ENCODE results near the gene GABRD.

GABRD gene

DNA sequence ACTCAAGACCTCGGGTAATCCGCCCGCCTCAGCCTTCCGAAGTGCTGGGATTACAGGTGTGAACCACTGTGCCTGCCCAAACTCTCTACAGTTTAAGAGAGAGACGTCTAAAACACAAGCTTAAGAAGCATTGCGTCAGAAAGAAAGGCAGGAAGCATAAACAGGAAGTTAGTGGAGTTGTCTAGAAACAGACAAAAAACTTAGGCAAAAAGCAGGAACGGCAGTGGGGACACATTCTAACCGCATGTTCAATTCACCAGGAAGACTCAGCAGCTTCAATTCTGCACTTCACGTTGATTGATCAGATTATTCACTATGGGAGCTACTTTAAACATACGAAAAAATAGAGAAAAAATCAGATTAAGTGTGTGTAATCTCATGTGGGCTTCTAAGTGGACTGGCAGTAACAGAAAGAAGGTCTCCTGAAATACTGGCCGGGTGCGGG, 22.9 kb upstream of the GABRD start:
- no peak for DNase-seq (ENCODE audit: low read depth, low spot score)
- no peaks in the 10 kb centered on the region for H3K9me3 ChIP-seq (ENCODE audit: insufficient read depth, low read length)
- no peaks in the 10 kb centered on the region for H3K27me3 ChIP-seq (ENCODE audit: insufficient read depth, insufficient read length)

DNA sequence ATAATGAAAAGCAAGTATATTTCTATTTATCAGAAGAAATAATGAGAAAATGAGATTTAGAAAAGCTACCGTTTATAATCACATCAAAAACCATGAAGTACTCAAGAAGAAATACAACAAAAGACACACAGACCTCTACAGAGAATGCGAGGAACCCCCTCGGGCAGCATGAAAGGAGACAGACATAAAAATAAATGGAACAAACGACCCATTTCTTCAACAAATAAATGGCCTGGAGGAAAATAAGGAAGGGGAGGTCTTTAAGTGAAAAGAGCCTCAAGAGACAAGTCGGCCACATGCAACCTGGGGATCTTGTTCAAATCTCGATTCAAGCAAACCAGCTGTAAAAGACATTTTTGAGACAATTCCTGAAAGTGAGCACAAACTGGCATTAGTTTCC, 21.6 kb upstream of the GABRD start:
- Histone ChIP-seq H3K27me3 (ENCODE audit: insufficient read depth, insufficient read length) (no peaks in the 10 kb centered on the region), H3K36me3 (ENCODE audit: insufficient read depth, insufficient read length, low read length) (no peaks in the 10 kb centered on the region), H3K9ac (ENCODE audit: insufficient read length, low read depth) (no peak overlapping the region), H3K9me3 (ENCODE audit: insufficient read depth, low read length) (no peaks in the 10 kb centered on the region), H3K4me3 (ENCODE audit: insufficient read length, low read depth) (no peak overlapping the region), H3K4me1 (ENCODE audit: insufficient read depth, insufficient read length) (peaks cover 5% of the 10 kb centered on the region)
- no peak for DNase-seq (ENCODE audit: low read depth, low spot score)
- no peak for TF ChIP-seq YY1 (IDR thresholded peaks at IDR 0.05; ENCODE audit: insufficient read depth, insufficient read length)
- no peak for TF ChIP-seq ZNF274 (IDR thresholded peaks at IDR 0.05; ENCODE audit: low read depth, low read length)
- TF ChIP-seq SUZ12 (IDR thresholded peaks at IDR 0.05; ENCODE audit: extremely low read depth, insufficient read depth, insufficient read length), result no peak

More for the DNA sequence above, 22.9 kb upstream of the GABRD start:
- Histone ChIP-seq H3K4me1 (ENCODE audit: insufficient read depth, insufficient read length) (peaks cover 5% of the 10 kb centered on the region), H3K4me3 (ENCODE audit: insufficient read length, low read depth) (no peak overlapping the region), H3K9ac (ENCODE audit: insufficient read length, low read depth) (no peak overlapping the region), H3K36me3 (ENCODE audit: insufficient read depth, insufficient read length, low read length) (no peaks in the 10 kb centered on the region)
- TF ChIP-seq YY1 (IDR thresholded peaks at IDR 0.05; ENCODE audit: insufficient read depth, insufficient read length), result no peak
- no peak for TF ChIP-seq ZNF274 (IDR thresholded peaks at IDR 0.05; ENCODE audit: low read depth, low read length)
- TF ChIP-seq SUZ12 (IDR thresholded peaks at IDR 0.05; ENCODE audit: extremely low read depth, insufficient read depth, insufficient read length), result no peak

DNA sequence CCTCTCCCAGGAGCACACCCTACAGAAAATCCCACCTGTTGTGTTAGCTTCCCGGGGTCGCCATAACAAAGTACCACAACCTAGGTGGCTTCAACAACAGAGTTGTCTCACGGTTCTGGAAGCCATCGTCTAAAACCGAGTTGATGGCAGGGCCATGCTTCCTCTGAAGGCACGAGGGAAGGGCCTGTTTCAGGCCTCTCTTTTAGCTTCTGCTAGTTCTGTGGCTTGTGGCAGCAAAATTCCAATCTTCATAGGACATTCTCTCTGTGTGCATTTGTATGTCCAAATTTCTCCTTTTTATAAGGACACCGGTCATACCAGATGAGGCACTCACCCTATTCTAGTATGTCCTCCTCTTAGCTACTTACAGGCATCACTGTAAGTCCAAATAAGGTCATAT, 18.7 kb upstream of the GABRD start:
- no peaks in the 10 kb centered on the region for H3K9me3 ChIP-seq (ENCODE audit: insufficient read depth, low read length)
- no peaks in the 10 kb centered on the region for H3K36me3 ChIP-seq (ENCODE audit: insufficient read depth, insufficient read length, low read length)
- H3K4me1 ChIP-seq (ENCODE audit: insufficient read depth, insufficient read length), result no peaks in the 10 kb centered on the region
- no peak overlapping the region for H3K4me3 ChIP-seq (ENCODE audit: insufficient read length, low read depth)
- DNase-seq (ENCODE audit: low read depth, low spot score), result no peak
- TF ChIP-seq SUZ12 (IDR thresholded peaks at IDR 0.05; ENCODE audit: extremely low read depth, insufficient read depth, insufficient read length) (no peak), ZNF274 (IDR thresholded peaks at IDR 0.05; ENCODE audit: low read depth, low read length) (no peak), YY1 (IDR thresholded peaks at IDR 0.05; ENCODE audit: insufficient read depth, insufficient read length) (no peak)
- H3K9ac ChIP-seq (ENCODE audit: insufficient read length, low read depth), result no peak overlapping the region
- H3K27me3 ChIP-seq (ENCODE audit: insufficient read depth, insufficient read length), result peaks cover 8% of the 10 kb centered on the region

DNA sequence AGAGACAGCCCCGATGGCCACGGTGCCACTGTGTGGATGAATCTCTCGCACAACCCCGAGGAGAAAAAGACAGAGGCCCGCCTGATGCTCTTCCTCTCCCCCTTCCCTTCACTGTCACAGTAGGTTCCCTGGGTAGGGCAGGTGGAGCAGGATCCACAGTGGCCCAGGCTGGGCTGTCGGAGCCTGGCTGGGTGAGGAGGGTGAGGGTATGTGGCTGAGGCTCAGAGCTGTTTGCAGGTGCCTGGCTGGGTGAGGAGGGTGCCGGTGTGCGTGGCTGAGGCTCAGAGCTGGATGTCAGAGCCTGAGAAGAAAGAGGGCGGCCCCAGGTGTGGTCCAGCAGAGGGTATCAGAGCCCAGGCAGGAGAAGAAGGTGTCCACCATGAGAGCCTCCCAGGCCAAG, 18.3 kb upstream of the GABRD start:
- peaks cover 8% of the 10 kb centered on the region for H3K27me3 ChIP-seq (ENCODE audit: insufficient read depth, insufficient read length)

DNA sequence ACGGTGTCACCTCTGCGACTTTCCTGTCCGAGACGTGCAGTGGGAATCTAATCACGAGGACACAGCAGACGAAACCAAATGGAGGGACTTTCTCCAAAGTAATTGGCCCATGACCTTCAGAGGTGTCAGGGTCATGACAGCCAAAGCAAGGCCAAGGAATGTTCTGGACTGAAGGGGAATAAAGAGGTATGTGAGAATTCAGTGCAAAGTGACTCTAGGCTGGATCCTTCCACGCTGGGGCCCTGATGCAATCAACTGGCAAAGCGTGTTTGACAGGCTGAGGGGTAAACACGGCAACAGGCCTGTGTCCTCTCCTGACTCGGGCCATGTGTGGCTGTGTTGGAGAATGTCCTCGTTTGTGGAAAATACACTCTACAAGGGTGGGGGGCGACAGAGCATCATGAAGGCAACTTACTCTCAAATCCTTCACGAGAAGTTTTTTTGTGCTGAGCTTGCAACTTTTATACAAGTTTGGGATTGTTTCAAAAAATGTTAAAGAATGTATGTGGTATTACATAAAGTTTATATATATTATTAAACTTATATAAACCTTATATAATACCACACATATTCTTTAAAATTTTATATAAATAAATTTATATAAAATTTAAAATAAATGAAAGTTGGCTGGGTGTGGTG, 17.3 kb upstream of the GABRD start:
- H3K4me3 ChIP-seq (ENCODE audit: insufficient read length, low read depth), result no peak overlapping the region
- H3K36me3 ChIP-seq (ENCODE audit: insufficient read depth, insufficient read length, low read length), result no peaks in the 10 kb centered on the region
- H3K9ac ChIP-seq (ENCODE audit: insufficient read length, low read depth), result no peak overlapping the region
- DNase-seq (ENCODE audit: low read depth, low spot score), result no peak
- no peaks in the 10 kb centered on the region for H3K9me3 ChIP-seq (ENCODE audit: insufficient read depth, low read length)
- no peak for TF ChIP-seq ZNF274 (IDR thresholded peaks at IDR 0.05; ENCODE audit: low read depth, low read length)
- no peak for TF ChIP-seq SUZ12 (IDR thresholded peaks at IDR 0.05; ENCODE audit: extremely low read depth, insufficient read depth, insufficient read length)
- TF ChIP-seq YY1 (IDR thresholded peaks at IDR 0.05; ENCODE audit: insufficient read depth, insufficient read length), result no peak
- H3K4me1 ChIP-seq (ENCODE audit: insufficient read depth, insufficient read length), result no peaks in the 10 kb centered on the region
- H3K27me3 ChIP-seq (ENCODE audit: insufficient read depth, insufficient read length), result peaks cover 8% of the 10 kb centered on the region

More for the DNA sequence above, 18.3 kb upstream of the GABRD start:
- TF ChIP-seq SUZ12 (IDR thresholded peaks at IDR 0.05; ENCODE audit: extremely low read depth, insufficient read depth, insufficient read length), result no peak
- no peak for TF ChIP-seq YY1 (IDR thresholded peaks at IDR 0.05; ENCODE audit: insufficient read depth, insufficient read length)
- TF ChIP-seq ZNF274 (IDR thresholded peaks at IDR 0.05; ENCODE audit: low read depth, low read length), result no peak
- Histone ChIP-seq H3K9me3 (ENCODE audit: insufficient read depth, low read length) (no peaks in the 10 kb centered on the region), H3K36me3 (ENCODE audit: insufficient read depth, insufficient read length, low read length) (no peaks in the 10 kb centered on the region), H3K4me3 (ENCODE audit: insufficient read length, low read depth) (no peak overlapping the region), H3K4me1 (ENCODE audit: insufficient read depth, insufficient read length) (no peaks in the 10 kb centered on the region), H3K9ac (ENCODE audit: insufficient read length, low read depth) (no peak overlapping the region)
- DNase-seq (ENCODE audit: low read depth, low spot score), result no peak

DNA sequence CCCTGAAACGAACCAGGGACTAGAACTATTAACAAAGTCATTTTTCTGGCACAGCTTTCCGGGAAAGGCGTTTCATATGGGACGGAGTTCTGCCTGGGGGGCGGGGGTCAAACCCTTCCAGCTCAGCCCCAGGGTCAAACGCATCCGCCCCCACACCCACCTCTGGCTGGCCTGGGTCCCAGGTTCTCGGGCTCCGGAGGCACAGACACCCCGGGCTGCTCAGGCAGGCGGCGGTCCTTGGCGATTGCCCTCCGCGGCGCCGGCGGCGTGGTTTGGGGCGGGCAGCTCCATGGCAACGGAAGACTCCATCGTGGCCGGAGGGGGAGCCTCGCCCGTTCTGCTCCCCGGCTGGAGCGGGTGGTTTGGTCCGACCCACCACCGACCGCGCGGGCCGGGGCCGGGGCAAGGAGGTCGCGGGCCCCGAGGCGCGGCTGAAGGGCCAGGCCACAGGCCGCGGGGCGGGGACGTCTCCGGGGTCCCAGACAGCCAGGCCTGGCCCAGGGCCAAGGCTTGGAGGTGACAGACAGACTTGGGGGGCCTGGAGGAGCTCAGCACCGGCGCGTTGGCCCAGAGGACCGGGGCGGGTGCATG, 15.5 kb upstream of the GABRD start, which contains the start of gene CFAP74:
CFAP74 (minus strand) TSS at position 246 of the 591 bp plus-strand sequence. CDS start 12,830 bp downstream, outside the sequence.
- Histone ChIP-seq H3K27me3 (ENCODE audit: insufficient read depth, insufficient read length) (peaks cover 8% of the 10 kb centered on the region), H3K9ac (ENCODE audit: insufficient read length, low read depth) (peak within 1 kb of the TSS; percentile 42), H3K9me3 (ENCODE audit: insufficient read depth, low read length) (no peaks in the 10 kb centered on the region), H3K4me1 (ENCODE audit: insufficient read depth, insufficient read length) (no peaks in the 10 kb centered on the region), H3K4me3 (ENCODE audit: insufficient read length, low read depth) (peak within 1 kb of the TSS; percentile 24), H3K36me3 (ENCODE audit: insufficient read depth, insufficient read length, low read length) (no peaks in the 10 kb centered on the region)
- no peak for TF ChIP-seq SUZ12 (IDR thresholded peaks at IDR 0.05; ENCODE audit: extremely low read depth, insufficient read depth, insufficient read length)
- DNase-seq (ENCODE audit: low read depth, low spot score), result peak; percentile 72

DNA sequence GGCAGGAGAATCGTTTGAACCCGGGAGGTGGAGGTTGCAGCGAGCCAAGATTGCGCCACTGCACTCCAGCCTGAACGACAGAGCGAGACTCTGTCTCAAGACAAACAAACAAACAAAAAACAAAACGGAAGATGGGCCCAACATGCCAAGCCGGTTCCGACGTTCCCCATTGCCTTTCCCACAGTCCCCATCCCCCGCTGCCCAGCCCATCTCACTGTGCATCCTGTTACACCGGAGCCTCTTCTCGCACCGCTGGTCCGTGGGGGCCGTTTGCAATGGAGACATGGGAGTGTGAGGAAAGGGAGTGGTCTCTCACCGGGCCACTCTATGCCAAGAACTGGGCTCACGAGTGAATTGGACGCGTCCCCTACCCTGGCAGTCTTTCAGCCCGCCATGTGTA, 14.3 kb upstream of the GABRD start:
- Histone ChIP-seq H3K36me3 (ENCODE audit: insufficient read depth, insufficient read length, low read length) (no peaks in the 10 kb centered on the region), H3K9ac (ENCODE audit: insufficient read length, low read depth) (no peak overlapping the region), H3K27me3 (ENCODE audit: insufficient read depth, insufficient read length) (peaks cover 8% of the 10 kb centered on the region), H3K9me3 (ENCODE audit: insufficient read depth, low read length) (no peaks in the 10 kb centered on the region), H3K4me1 (ENCODE audit: insufficient read depth, insufficient read length) (no peaks in the 10 kb centered on the region), H3K4me3 (ENCODE audit: insufficient read length, low read depth) (no peak overlapping the region)
- no peak for TF ChIP-seq ZNF274 (IDR thresholded peaks at IDR 0.05; ENCODE audit: low read depth, low read length)
- no peak for TF ChIP-seq SUZ12 (IDR thresholded peaks at IDR 0.05; ENCODE audit: extremely low read depth, insufficient read depth, insufficient read length)
- no peak for TF ChIP-seq YY1 (IDR thresholded peaks at IDR 0.05; ENCODE audit: insufficient read depth, insufficient read length)
- no peak for DNase-seq (ENCODE audit: low read depth, low spot score)

Data from NT2/D1 (cell line).